A549 treated with CORT108297 at 1 μM for 4 hours (cell line): Measurements from ENCODE around the gene DCDC2. TPM values are rescaled to one million over a fixed set of nuclear protein-coding genes. Genes with fewer than 3 reads are reported as not detected.

Experiments used
- total RNA-seq: library from RNA; stranded (reverse); fragments of 200-300 nt; extraction: Qiagen RNA extraction; gene quantifications from 5 replicates; pipeline ENCODE4 v1.2.3, GENCODE V29; 2022

DCDC2 gene
- total RNA-seq, result 2.8 to 3.5 TPM (median 3.2 TPM) in 5 replicates

DNA sequence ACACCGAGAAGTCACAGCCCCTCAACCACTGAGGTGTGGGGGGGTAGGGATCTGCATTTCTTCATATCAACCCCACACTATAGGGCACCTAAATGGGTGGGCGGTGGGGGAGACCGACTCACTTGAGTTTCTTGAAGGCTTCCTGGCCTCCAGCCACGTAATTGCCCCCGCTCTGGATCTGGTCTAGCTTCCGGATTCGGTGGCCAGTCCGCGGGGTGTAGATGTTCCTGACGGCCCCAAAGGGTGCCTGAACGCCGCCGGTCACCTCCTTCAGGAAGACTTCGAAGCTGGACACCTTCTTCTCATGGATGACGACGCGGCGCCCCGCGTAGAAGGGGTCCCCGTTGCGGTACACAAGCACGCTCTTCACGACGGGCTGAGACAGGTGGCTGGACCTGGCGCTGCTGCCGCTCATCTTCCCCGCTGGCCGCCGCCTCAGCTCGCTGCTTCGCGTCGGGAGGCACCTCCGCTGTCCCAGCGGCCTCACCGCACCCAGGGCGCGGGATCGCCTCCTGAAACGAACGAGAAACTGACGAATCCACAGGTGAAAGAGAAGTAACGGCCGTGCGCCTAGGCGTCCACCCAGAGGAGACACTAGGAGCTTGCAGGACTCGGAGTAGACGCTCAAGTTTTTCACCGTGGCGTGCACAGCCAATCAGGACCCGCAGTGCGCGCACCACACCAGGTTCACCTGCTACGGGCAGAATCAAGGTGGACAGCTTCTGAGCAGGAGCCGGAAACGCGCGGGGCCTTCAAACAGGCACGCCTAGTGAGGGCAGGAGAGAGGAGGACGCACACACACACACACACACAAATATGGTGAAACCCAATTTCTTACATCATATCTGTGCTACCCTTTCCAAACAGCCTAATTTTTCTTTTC lies at the start of gene DCDC2:
TSS of gene DCDC2 (minus strand) at position 724 of the 883 bp plus-strand sequence. CDS start at position 415, 309 bp downstream.

DNA sequence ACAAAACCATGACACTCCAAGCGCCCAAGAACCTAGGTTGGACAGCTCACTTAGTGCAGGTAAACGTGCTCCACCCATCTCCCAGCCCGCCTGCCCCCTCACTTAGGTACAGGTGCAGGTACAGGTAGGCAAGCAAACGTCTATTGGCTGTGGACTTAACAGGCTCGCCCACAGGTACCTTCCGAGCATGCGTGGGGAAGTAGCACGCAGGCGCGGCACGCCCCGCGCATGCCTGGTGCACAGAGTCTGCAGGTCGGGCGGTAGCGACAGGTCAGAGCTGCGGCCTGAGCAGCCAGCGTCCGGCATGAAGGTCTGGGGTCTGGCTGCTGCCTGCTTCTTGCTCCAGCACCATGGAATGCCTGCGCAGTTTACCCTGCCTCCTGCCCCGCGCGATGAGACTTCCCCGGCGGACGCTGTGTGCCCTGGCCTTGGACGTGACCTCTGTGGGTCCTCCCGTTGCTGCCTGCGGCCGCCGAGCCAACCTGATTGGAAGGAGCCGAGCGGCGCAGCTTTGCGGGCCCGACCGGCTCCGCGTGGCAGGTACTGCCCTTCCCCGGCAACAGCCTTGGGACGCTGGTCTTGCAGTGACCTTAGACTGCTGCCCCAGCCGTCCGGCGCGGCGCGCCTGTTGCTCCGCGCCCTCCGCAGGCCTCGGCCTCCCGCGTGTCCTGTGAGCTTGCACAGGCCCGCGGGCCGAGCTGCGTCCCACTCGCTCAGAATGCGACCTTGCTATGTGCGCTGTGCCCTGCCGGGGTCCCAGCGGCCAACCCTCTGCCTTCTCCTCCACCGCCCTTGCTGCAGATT lies 45.0 kb upstream of the DCDC2 start, which contains the start of gene MRS2:
TSS of gene MRS2 (plus strand) at position 240 of the 804 bp plus-strand sequence. CDS start at position 351, 111 bp downstream.

DNA sequence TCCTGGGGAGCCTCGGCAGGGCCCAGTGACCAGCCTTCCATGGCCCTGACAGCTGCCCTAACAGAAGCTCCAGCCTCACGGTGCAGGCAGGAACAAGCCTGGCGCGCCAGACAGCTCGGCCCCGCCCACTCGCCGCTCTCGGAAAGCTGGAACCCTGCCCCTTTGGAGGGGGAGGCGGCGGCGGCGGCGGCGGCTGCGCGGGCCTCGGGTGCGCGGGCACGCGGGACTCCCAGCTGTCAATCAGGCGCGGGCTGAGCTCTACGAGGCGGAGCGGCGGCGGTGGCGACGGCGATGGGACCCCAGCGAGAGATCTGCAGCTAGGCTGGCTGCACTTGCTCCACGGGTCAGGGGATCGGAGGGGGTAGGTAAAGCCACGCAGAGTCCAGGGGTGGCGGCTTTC lies 231.9 kb downstream of the DCDC2 start, which contains the start of gene NRSN1:
TSS of gene NRSN1 (plus strand) at position 236 of the 400 bp plus-strand sequence. CDS start 8,113 bp downstream, outside the sequence.

Other genes with a start within 250 kb of the DCDC2 start
- gene NRSN1, start 231.8 kb downstream of the DCDC2 start, total RNA-seq, result not detected in 5 replicates
- 20.1 to 22.3 TPM (median 20.6 TPM) in 5 replicates for gene MRS2, start 44.9 kb upstream of the DCDC2 start, total RNA-seq
- 0.66 to 1.3 TPM (median 1.1 TPM) in 5 replicates for gene GPLD1, start 131.5 kb upstream of the DCDC2 start, total RNA-seq
- gene ALDH5A1, start 136.9 kb upstream of the DCDC2 start, total RNA-seq, result 6.4 to 8.2 TPM (median 7.4 TPM) in 5 replicates